Bronchial epithelial cell (primary cell): ENCODE results near the gene ZNF428. TPM values are rescaled to one million over a fixed set of nuclear protein-coding genes. Genes with fewer than 3 reads are reported as not detected.

Experiments
- DNase-seq: peaks from one replicate; pipeline ENCODE4 v3.0.0-alpha.2; 2010; ENCODE audit warnings: low read depth
- FAIRE-seq: peaks from 2 replicates; lab custom pipeline; 2011; peaks lifted over from hg19 to GRCh38; lab: Jason Lieb, UNC
- H3K27me3 ChIP-seq: 2 replicates; pipeline ENCODE4 v1.5.1; 2011; ENCODE audit warnings: low read length; ENCODE audit not compliant: control insufficient read depth, insufficient read depth
- H3K36me3 ChIP-seq: 2 replicates; pipeline ENCODE4 v1.5.1; 2011; ENCODE audit warnings: low read length; ENCODE audit not compliant: control insufficient read depth, insufficient read depth
- H3K4me3 ChIP-seq: 2 replicates; pipeline ENCODE4 v1.5.1; 2011; ENCODE audit warnings: mild to moderate bottlenecking, low read depth, low read length, control low read depth
- CTCF ChIP-seq: IDR thresholded peaks from 2 replicates; pipeline ENCODE4 v1.5.1; 2011; ENCODE audit warnings: mild to moderate bottlenecking, moderate library complexity, low read length, control low read depth, inconsistent platforms; ENCODE audit not compliant: insufficient read depth, severe bottlenecking
- total RNA-seq: library from RNA; depleted of rRNA; stranded (reverse); fragments of >200 nt; gene quantifications from 2 replicates; pipeline ENCODE4 v1.2.1, GENCODE V29; 2014

Gene ZNF428
- total RNA-seq, 1 donor from 2014 or later: 14.5 TPM

DNA sequence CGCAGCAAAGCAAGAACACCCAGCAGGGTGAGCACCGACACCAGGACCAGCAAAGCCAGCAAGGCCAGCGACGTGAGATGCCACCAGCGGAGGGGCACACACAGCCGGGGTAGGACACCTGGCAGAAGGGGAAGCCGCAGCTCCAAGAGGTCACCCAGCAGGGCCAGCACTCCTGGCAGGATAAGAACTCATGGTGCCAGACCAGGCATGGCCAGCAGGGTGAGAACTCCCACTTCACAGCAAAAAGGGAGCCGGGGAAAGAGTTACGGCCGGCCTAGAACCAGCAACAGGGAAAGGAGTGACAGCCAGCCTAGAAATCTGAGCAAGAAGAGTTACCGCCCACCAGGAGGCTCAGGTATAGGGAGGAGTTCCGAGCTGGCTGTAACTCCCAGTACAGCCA, 7.1 kb downstream of the ZNF428 start:
- H3K4me3 ChIP-seq: no peak overlapping the region
- no peak for DNase-seq
- TF ChIP-seq CTCF: no peak
- no peaks in the 10 kb centered on the region for H3K27me3 ChIP-seq
- H3K36me3 ChIP-seq: peaks cover 1% of the 10 kb centered on the region
- FAIRE-seq: no peak

GRCh38 chr19:43611788-43612187, 7.6 kb downstream of the ZNF428 start, which contains the start of gene SRRM5:
TSS of gene SRRM5 (plus strand) at chr19:43612088. CDS start at chr19:43612122, 34 bp downstream.
- no peak for FAIRE-seq
- no peaks in the 10 kb centered on the region for H3K27me3 ChIP-seq
- H3K4me3 ChIP-seq: no peak within 1 kb of the TSS
- H3K36me3 ChIP-seq: peaks cover 1% of the 10 kb centered on the region
- DNase-seq: no peak
- no peak for TF ChIP-seq CTCF

GRCh38 chr19:43610493-43610892, 8.9 kb downstream of the ZNF428 start:
- no peak for TF ChIP-seq CTCF
- DNase-seq (no peak), FAIRE-seq (no peak)
- H3K4me3 ChIP-seq: no peak overlapping the region
- no peaks in the 10 kb centered on the region for H3K27me3 ChIP-seq
- H3K36me3 ChIP-seq: peaks cover 1% of the 10 kb centered on the region

DNA sequence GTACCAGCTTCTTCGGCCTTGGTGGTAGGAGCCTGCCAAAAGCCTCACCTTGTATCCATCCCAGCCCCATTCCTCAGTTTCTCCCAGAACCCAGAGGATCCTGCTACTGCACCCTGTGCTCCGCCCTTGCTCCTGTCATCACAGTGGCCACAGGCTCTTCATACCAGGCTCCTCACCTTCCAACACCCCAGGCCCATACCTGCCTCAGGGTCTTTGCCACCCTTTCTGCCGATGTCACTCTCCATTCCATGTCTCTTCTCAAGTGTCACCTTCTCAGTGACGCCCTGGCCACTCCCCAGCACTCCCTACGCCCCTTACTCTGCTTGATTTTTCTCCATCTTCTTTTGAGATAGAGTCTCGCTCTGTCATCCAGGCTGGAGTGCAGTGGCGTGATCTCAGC, 9.6 kb downstream of the ZNF428 start:
- no peak for FAIRE-seq
- no peak overlapping the region for H3K4me3 ChIP-seq
- no peak for TF ChIP-seq CTCF
- no peak for DNase-seq
- H3K27me3 ChIP-seq: no peaks in the 10 kb centered on the region
- H3K36me3 ChIP-seq: peaks cover 1% of the 10 kb centered on the region

DNA sequence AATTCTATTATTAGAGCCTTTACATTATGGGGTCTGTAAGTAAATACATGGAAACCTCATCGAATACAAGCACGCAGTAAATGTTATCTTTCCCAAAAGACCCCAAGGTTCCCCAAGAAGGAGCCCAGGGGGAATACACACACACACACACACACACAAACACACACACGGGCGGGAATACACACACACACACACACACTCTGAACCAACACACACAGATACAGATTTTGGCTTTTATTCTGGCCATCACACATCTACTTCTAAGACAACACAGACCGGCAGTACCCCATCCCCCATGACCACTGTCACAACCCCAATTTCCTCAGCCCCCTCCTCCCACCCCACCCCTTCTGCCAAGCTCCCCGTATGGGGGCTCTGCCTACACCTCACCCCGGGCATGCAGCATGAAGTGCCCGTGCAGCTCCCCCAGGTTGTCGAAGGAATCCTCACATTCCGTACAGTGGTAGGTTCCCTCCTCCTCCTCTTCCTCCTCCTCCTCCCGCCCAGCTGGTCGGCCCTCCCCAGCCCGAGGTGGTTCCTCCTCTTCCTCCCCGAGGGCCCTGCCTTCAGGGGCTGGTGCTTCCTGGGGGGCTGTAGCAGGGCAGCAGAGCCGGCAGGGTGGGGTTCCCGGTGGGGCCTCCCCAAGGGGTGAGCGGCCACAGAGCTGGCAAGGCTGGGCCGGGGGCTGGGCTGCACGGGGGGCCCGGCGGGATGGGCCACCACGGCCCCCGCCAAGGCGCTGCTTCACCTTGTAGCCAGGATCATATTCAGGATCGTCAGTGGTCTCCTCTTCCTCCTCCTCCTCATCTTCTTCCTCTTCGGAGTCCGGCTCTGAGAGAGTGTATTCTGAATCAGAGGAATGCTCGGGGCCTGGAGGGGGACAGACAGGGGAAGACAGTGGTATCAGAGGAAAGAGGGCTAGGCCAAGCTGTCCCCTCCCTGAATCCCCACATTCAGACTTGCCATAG, 11.9 kb downstream of the ZNF428 start:
- FAIRE-seq (no peak), DNase-seq (no peak)
- Histone ChIP-seq H3K27me3 (no peaks in the 10 kb centered on the region), H3K4me3 (no peak overlapping the region), H3K36me3 (peaks cover 1% of the 10 kb centered on the region)
- no peak for TF ChIP-seq CTCF
